Measurements from ENCODE around the gene VWA5A. TPM values are rescaled to one million over a fixed set of nuclear protein-coding genes. Genes with fewer than 3 reads are reported as not detected.

VWA5A gene
- polyA plus RNA-seq, 1 of the 3 experiments (the other 2 are of a cell fraction), result 7.6 TPM

- TF ChIP-seq RAD21 (IDR thresholded peaks at IDR 0.05; ENCODE audit: low read length), result no peak
- Histone ChIP-seq H3K9me3 (no peaks in the 10 kb centered on the region), H4K20me1 (ENCODE audit: insufficient read depth) (no peaks in the 10 kb centered on the region), H3K27me3 (ENCODE audit: insufficient read depth) (no peaks in the 10 kb centered on the region), H3K79me2 (ENCODE audit: insufficient read depth) (no peaks in the 10 kb centered on the region), H3K9ac (no peak overlapping the region), H3K4me1 (ENCODE audit: control insufficient read depth in 1 of 2, insufficient read depth in 2 of 2, low read depth in 1 of 2, low read length in 1 of 2) (no peaks in the 10 kb centered on the region), H3F3A (replicated peaks; ENCODE audit: insufficient read depth) (no peaks in the 10 kb centered on the region), H2AFZ (ENCODE audit: low read depth) (no peak overlapping the region), H3K27ac (ENCODE audit: low read depth in 2 of 2, low read length in 1 of 2) (no peak overlapping the region), H3K9me2 (no peaks in the 10 kb centered on the region), H3K4me2 (no peak overlapping the region), H3K36me3 (replicated peaks in 1 of 2; ENCODE audit: control insufficient read depth in 1 of 2, insufficient read depth in 2 of 2, low read length in 1 of 2) (no peaks in the 10 kb centered on the region), H3K4me3 (ENCODE audit: low read depth in 2 of 2, low read length in 1 of 2) (no peak overlapping the region)
- CTCF ChIA-PET, result no interaction called here
- WGBS (ENCODE audit: low lambda C conversion rate), result 50% methylated on average over 2 of the region's 2 CpGs
- DNase-seq, result no peak
- POLR2A ChIA-PET, result no interaction called here
Measured at GRCh38 chr11:124143034-124143433, 27.8 kb downstream of the VWA5A start.

GRCh38 chr11:124147951-124148350 lies 32.7 kb downstream of the VWA5A start:
- Histone ChIP-seq H3K9me3 (no peaks in the 10 kb centered on the region), H3F3A (replicated peaks; ENCODE audit: insufficient read depth) (no peaks in the 10 kb centered on the region), H3K27me3 (ENCODE audit: insufficient read depth) (no peaks in the 10 kb centered on the region), H3K9me2 (no peaks in the 10 kb centered on the region), H3K27ac (ENCODE audit: low read depth in 2 of 2, low read length in 1 of 2) (no peak overlapping the region), H3K79me2 (ENCODE audit: insufficient read depth) (no peaks in the 10 kb centered on the region), H3K4me1 (ENCODE audit: control insufficient read depth in 1 of 2, insufficient read depth in 2 of 2, low read depth in 1 of 2, low read length in 1 of 2) (no peaks in the 10 kb centered on the region), H2AFZ (ENCODE audit: low read depth) (no peak overlapping the region), H3K4me2 (no peak overlapping the region), H3K9ac (no peak overlapping the region), H4K20me1 (ENCODE audit: insufficient read depth) (no peaks in the 10 kb centered on the region), H3K36me3 (replicated peaks in 1 of 2; ENCODE audit: control insufficient read depth in 1 of 2, insufficient read depth in 2 of 2, low read length in 1 of 2) (no peaks in the 10 kb centered on the region), H3K4me3 (ENCODE audit: low read depth in 2 of 2, low read length in 1 of 2) (no peak overlapping the region)
- DNase-seq, result no peak
- no peak for TF ChIP-seq FOXJ3 (CRISPR knock-in tag; IDR thresholded peaks at IDR 0.05)
- TF ChIP-seq GABPA (IDR thresholded peaks at IDR 0.05; ENCODE audit: low read depth), result no peak
- no peak for TF ChIP-seq EP300 (IDR thresholded peaks at IDR 0.05; ENCODE audit: borderline replicate concordance in 1 of 2, low read depth in 1 of 2, low read length in 1 of 2)
- no peak for TF ChIP-seq RCOR1 (IDR thresholded peaks at IDR 0.05; ENCODE audit: low read length)
- no peak for TF ChIP-seq FOXM1 (IDR thresholded peaks at IDR 0.05; ENCODE audit: low read depth)
- no peak for TF ChIP-seq SIN3A (IDR thresholded peaks at IDR 0.05; ENCODE audit: borderline replicate concordance, low read depth, low read length)
- no peak for TF ChIP-seq EZH2phosphoT487 (IDR thresholded peaks at IDR 0.05; ENCODE audit: borderline replicate concordance, low read depth)
- TF ChIP-seq USF2 (IDR thresholded peaks at IDR 0.05; ENCODE audit: borderline replicate concordance, low read depth, low read length), result no peak
- TF ChIP-seq CTCF (IDR thresholded peaks at IDR 0.05), result no peak
- no peak for TF ChIP-seq REST (IDR thresholded peaks at IDR 0.05; ENCODE audit: low read depth, low read length)
- no peak for TF ChIP-seq ZBTB33 (IDR thresholded peaks at IDR 0.05; ENCODE audit: borderline replicate concordance, low read depth)
- no peak for TF ChIP-seq TCF12 (IDR thresholded peaks at IDR 0.05)
- no peak for TF ChIP-seq SMC3 (IDR thresholded peaks at IDR 0.05; ENCODE audit: low read depth, low read length)
- no peak for TF ChIP-seq RXRA (IDR thresholded peaks at IDR 0.05; ENCODE audit: borderline replicate concordance, low read depth)
- ChIA-PET CTCF (interaction anchor here (1.2 kb wide), 1 partner anchor 41 kb away, joined by 3 read pairs; no protein-coding TSS in a partner anchor), POLR2A (no interaction called here)
- WGBS (ENCODE audit: low lambda C conversion rate), result 28% methylated on average over 2 of the region's 2 CpGs

All from SK-N-SH (cell line).